Trophoblast cell (in vitro differentiated cells and primary cell): Measurements from ENCODE around the gene LMF2.

Source experiments
- DNase-seq, 2 donors: peaks; one replicate each; pipeline ENCODE4 v3.0.0-alpha.2; 2016
- H2AFZ ChIP-seq: 2 replicates; pipeline ENCODE4 v1.6.1; 2013; ENCODE audit warnings: low read length, moderate library complexity, mild to moderate bottlenecking; ENCODE audit not compliant: insufficient read depth, poor library complexity
- H2AK5ac ChIP-seq: 2 replicates; pipeline ENCODE4 v1.6.1; 2013; ENCODE audit warnings: mild to moderate bottlenecking, low read length
- H2BK120ac ChIP-seq: 2 replicates; pipeline ENCODE4 v1.6.1; 2013; ENCODE audit warnings: low read length, mild to moderate bottlenecking, moderate library complexity; ENCODE audit not compliant: insufficient read depth, poor library complexity
- H2BK12ac ChIP-seq: 2 replicates; pipeline ENCODE4 v1.6.1; 2013; ENCODE audit warnings: mild to moderate bottlenecking, low read length, moderate library complexity
- H2BK5ac ChIP-seq: 2 replicates; pipeline ENCODE4 v1.6.1; 2013; ENCODE audit warnings: low read length, low read depth, moderate library complexity, mild to moderate bottlenecking; ENCODE audit not compliant: poor library complexity
- H3K14ac ChIP-seq: 2 replicates; pipeline ENCODE4 v1.6.1; 2013; ENCODE audit warnings: mild to moderate bottlenecking, low read length
- H3K18ac ChIP-seq: 2 replicates; pipeline ENCODE4 v1.6.1; 2013; ENCODE audit warnings: mild to moderate bottlenecking, low read length
- H3K23ac ChIP-seq: 2 replicates; pipeline ENCODE4 v1.6.1; 2013; ENCODE audit warnings: low read length
- H3K27ac ChIP-seq: 2 replicates; pipeline ENCODE4 v1.5.1; 2013; ENCODE audit warnings: low read depth, mild to moderate bottlenecking, inconsistent platforms, low read length, moderate library complexity
- H3K27me3 ChIP-seq: 2 replicates; pipeline ENCODE4 v1.6.1; 2013; ENCODE audit warnings: inconsistent platforms, mild to moderate bottlenecking, low read length, moderate library complexity; ENCODE audit not compliant: insufficient read depth
- H3K36me3 ChIP-seq, 2 experiments: 1 replicate in 1 of 2; 2 replicates in 1 of 2; pipeline ENCODE4 v1.6.1; 2013; ENCODE audit warnings: low read length in 2 of 2, mild to moderate bottlenecking in 2 of 2, moderate library complexity in 1 of 2; ENCODE audit not compliant: insufficient read depth in 2 of 2, control insufficient read depth in 1 of 2
- H3K4ac ChIP-seq: 2 replicates; pipeline ENCODE4 v1.6.1; 2013; ENCODE audit warnings: low read depth, mild to moderate bottlenecking, low read length, moderate library complexity
- H3K4me1 ChIP-seq, 2 experiments: 1 replicate in 1 of 2; 2 replicates in 1 of 2; pipeline ENCODE4 v1.6.1; 2013; ENCODE audit warnings: low read length in 2 of 2, mild to moderate bottlenecking in 2 of 2, moderate library complexity in 1 of 2; ENCODE audit not compliant: insufficient read depth in 2 of 2, control insufficient read depth in 1 of 2
- H3K4me2 ChIP-seq: 2 replicates; pipeline ENCODE4 v1.6.1; 2013; ENCODE audit warnings: inconsistent platforms, mild to moderate bottlenecking, low read length, moderate library complexity
- H3K4me3 ChIP-seq: 2 replicates; pipeline ENCODE4 v1.5.1; 2013; ENCODE audit warnings: mild to moderate bottlenecking, low read depth, low read length, inconsistent platforms
- H3K79me1 ChIP-seq: one replicate; pipeline ENCODE4 v1.6.1; 2013; ENCODE audit warnings: low read length
- H3K79me2 ChIP-seq: 2 replicates; pipeline ENCODE4 v1.6.1; 2013; ENCODE audit warnings: low read length, mild to moderate bottlenecking; ENCODE audit not compliant: control insufficient read depth, insufficient read depth, poor library complexity
- H3K9ac ChIP-seq: 2 replicates; pipeline ENCODE4 v1.6.1; 2013; ENCODE audit warnings: mild to moderate bottlenecking, low read length
- H3K9me3 ChIP-seq: 2 replicates; pipeline ENCODE4 v1.6.1; 2013; ENCODE audit warnings: low read depth, mild to moderate bottlenecking, control low read depth, inconsistent platforms, low read length; ENCODE audit not compliant: insufficient read depth
- H4K12ac ChIP-seq: 2 replicates; pipeline ENCODE4 v1.6.1; 2013; ENCODE audit warnings: low read depth, mild to moderate bottlenecking, low read length, moderate library complexity
- H4K8ac ChIP-seq: 2 replicates; pipeline ENCODE4 v1.6.1; 2013; ENCODE audit warnings: low read depth, mild to moderate bottlenecking, low read length, moderate library complexity
- H4K91ac ChIP-seq: one replicate; pipeline ENCODE4 v1.6.1; 2013; ENCODE audit warnings: low read depth, mild to moderate bottlenecking, low read length, moderate library complexity
- WGBS: extraction: QIAGEN DNeasy Blood & Tissue Kit; methylation state at CpG from one replicate; pipeline ENCODE4 v1.1.7; 2013; ENCODE audit warnings: missing lambda C conversion rate; ENCODE audit not compliant: insufficient read length, insufficient coverage; ENCODE audit errors: extremely low coverage; 5-methylcytosine and 5-hydroxymethylcytosine counted together

Gene LMF2

DNA sequence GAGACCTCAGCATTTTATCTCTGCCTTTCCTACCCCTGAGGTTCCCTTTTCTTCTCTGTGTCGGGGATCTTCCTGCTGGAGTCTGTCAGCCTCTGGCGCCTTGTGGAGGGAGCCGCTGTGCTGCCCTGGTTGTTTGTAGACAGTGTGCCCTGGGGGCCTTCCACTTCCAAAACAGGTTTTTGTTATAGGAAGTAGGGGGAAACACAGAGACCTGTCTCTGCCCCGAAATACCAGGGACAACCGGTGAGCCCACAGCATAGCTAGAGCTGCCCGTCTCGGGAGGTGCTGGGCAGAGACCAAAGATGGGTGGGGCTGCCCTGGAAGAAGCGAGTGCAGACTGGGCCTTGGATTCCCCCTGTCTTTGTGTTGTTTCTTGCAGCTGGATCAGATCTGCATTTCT lies 8.6 kb upstream of the LMF2 start:
- H3K4ac ChIP-seq: peak overlapping the region; percentile 19
- no peak overlapping the region for H2BK5ac ChIP-seq
- no peak overlapping the region for H4K12ac ChIP-seq
- H3K27ac ChIP-seq: no peak overlapping the region
- DNase-seq: no peak
- no peak overlapping the region for H3K18ac ChIP-seq
- peaks cover 36 to 43% of the 10 kb centered on the region in 2 experiments for H3K36me3 ChIP-seq
- no CpG with 5 or more reads among the region's 8 CpGs for WGBS
- H4K8ac ChIP-seq: no peak overlapping the region
- H3K27me3 ChIP-seq: no peaks in the 10 kb centered on the region
- no peaks in the 10 kb centered on the region for H3K9me3 ChIP-seq
- H2AK5ac ChIP-seq: no peak overlapping the region
- peak overlapping the region; percentile 38 for H3K4me2 ChIP-seq
- no peak overlapping the region for H3K9ac ChIP-seq
- H2BK12ac ChIP-seq: no peak overlapping the region
- peaks cover 5 to 8% of the 10 kb centered on the region in 2 experiments for H3K4me1 ChIP-seq
- H4K91ac ChIP-seq: no peak overlapping the region
- H3K79me1 ChIP-seq: no peaks in the 10 kb centered on the region
- no peak overlapping the region for H3K4me3 ChIP-seq
- no peak overlapping the region for H2BK120ac ChIP-seq
- H3K23ac ChIP-seq: no peak overlapping the region
- no peak overlapping the region for H3K14ac ChIP-seq
- no peak overlapping the region for H2AFZ ChIP-seq
- no peaks in the 10 kb centered on the region for H3K79me2 ChIP-seq

DNA sequence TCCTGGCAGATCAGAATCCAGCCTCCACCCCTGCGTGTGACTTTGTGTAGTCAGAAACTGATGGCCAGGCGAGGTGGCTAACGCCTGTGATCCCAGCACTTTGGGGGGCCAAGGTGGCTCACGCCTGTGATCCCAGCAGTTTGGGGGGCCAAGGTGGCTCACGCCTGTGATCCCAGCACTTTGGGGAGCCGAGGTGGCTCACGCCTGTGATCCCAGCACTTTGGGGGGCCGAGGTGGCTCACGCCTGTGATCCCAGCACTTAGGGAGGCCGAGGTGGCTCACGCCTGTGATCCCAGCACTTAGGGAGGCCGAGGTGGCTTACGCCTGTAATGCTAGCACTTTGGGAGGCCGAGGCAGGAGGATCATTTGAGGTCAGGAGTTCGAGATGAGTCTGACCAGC lies 5.7 kb upstream of the LMF2 start:
- Histone ChIP-seq H2AK5ac (no peak overlapping the region), H3K79me1 (peaks cover under 1% of the 10 kb centered on the region), H3K36me3 (peaks cover 19 to 24% of the 10 kb centered on the region in 2 experiments), H2AFZ (no peak overlapping the region), H4K8ac (no peak overlapping the region), H3K18ac (no peak overlapping the region), H2BK5ac (no peak overlapping the region), H3K27ac (no peak overlapping the region), H4K91ac (no peak overlapping the region), H3K9me3 (no peaks in the 10 kb centered on the region), H3K4me1 (peaks cover 5 to 13% of the 10 kb centered on the region in 2 experiments), H3K4ac (no peak overlapping the region), H3K27me3 (no peaks in the 10 kb centered on the region), H3K14ac (no peak overlapping the region), H2BK12ac (no peak overlapping the region), H2BK120ac (no peak overlapping the region), H3K23ac (no peak overlapping the region), H3K4me2 (no peak overlapping the region), H3K79me2 (peaks cover 3% of the 10 kb centered on the region), H4K12ac (no peak overlapping the region), H3K9ac (no peak overlapping the region), H3K4me3 (no peak overlapping the region)
- no peak for DNase-seq
- no CpG with 5 or more reads among the region's 15 CpGs for WGBS

DNA sequence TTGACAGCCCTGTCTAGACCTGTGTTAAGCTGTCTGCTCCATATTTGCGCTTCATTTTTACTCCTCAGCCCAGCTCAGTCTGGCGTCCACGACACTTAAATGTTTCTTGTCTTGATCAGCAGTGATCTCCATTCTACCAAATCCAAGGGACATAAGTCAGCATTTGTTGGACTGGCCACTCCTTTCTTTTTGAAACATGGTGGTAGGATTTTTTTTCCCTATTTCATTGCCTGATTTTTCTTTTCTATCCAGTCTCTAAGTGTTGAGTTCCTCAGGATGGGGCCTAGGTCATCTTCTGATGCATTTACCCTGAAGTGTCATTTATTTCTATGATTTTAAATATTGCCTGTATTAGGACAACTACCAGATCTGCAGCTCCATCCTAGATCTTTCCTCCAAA lies 1.4 kb upstream of the LMF2 start:
- Histone ChIP-seq H4K12ac (no peak overlapping the region), H2AFZ (no peak overlapping the region), H2AK5ac (no peak overlapping the region), H3K4me2 (peak overlapping the region; percentile 90), H3K23ac (no peak overlapping the region), H3K4me1 (peaks cover 6 to 15% of the 10 kb centered on the region in 2 experiments), H3K9ac (peak overlapping the region; percentile 50), H4K8ac (no peak overlapping the region), H3K4ac (peak overlapping the region; percentile 60), H3K27ac (no peak overlapping the region), H4K91ac (no peak overlapping the region), H3K18ac (no peak overlapping the region), H3K9me3 (no peaks in the 10 kb centered on the region), H2BK12ac (no peak overlapping the region), H3K14ac (no peak overlapping the region), H3K27me3 (no peaks in the 10 kb centered on the region), H2BK5ac (no peak overlapping the region), H3K4me3 (peak overlapping the region; percentile 99), H3K36me3 (peaks cover 18 to 21% of the 10 kb centered on the region in 2 experiments), H3K79me1 (peaks cover 8% of the 10 kb centered on the region), H2BK120ac (no peak overlapping the region), H3K79me2 (peaks cover 13% of the 10 kb centered on the region)
- no CpG with 5 or more reads among the region's 3 CpGs for WGBS
- DNase-seq: no peak

DNA sequence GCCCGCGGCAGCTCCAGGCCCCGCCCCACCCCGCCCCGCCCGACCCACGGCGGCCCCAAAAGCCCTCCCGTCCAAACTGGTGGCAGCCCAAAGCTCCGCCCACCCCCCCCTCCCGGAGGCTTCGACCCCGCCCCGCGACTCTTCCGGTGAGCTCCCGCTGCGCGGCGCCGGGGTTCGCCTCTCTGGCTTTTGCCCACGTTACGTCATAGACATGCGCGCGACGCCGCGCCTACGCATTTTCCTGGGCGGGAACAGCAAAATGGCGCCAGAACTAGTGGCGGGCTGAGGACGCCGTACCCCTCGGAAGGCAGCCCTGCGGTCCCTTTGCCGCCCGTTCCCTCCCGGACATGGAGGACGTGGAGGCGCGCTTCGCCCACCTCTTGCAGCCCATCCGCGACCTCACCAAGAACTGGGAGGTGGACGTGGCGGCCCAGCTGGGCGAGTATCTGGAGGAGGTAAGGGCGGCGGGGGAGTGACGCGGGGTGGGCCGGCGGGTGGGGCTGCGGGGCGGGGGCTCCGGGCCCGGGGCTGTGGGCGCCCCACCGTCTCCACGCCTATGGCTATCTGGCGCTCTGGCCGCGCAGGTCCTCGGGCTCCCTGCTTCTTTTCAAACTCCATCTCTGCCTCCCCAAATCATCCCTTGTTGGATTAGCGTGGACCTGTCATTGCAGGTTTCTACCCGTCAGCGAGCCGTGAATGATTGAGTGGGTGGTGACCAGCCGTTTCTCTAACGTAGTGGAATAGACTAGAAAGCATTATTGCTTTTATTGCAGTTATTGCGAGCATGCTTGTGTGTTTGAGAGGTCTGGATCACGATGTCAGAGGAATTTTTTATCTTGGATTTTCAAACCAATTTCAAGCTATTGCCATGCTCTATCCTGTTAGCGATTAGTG lies 736 bp upstream of the LMF2 start, which contains the start of gene NCAPH2:
TSS of gene NCAPH2 (plus strand) at position 234 of the 894 bp plus-strand sequence. CDS start at position 348, 114 bp downstream.
- Histone ChIP-seq H3K18ac (peak within 1 kb of the TSS; percentile 100), H3K4ac (peak within 1 kb of the TSS; percentile 97), H2BK12ac (peak within 1 kb of the TSS; percentile 56), H4K12ac (peak within 1 kb of the TSS; percentile 99), H3K9ac (peak within 1 kb of the TSS; percentile 97), H3K23ac (no peak within 1 kb of the TSS), H3K36me3 (peaks cover 25% of the 10 kb centered on the region in 2 experiments), H2AFZ (peak within 1 kb of the TSS; percentile 99), H2BK120ac (peak within 1 kb of the TSS; percentile 93), H3K4me2 (peak within 1 kb of the TSS; percentile 90), H2AK5ac (peak within 1 kb of the TSS; percentile 99), H3K14ac (peak within 1 kb of the TSS; percentile 98), H3K79me2 (peaks cover 13% of the 10 kb centered on the region), H4K91ac (peak within 1 kb of the TSS; percentile 96), H3K27me3 (no peaks in the 10 kb centered on the region), H3K4me1 (peaks cover 6 to 15% of the 10 kb centered on the region in 2 experiments), H3K79me1 (peaks cover 8% of the 10 kb centered on the region), H3K4me3 (peak within 1 kb of the TSS; percentile 99), H3K9me3 (no peaks in the 10 kb centered on the region), H3K27ac (peak within 1 kb of the TSS; percentile 84), H2BK5ac (peak within 1 kb of the TSS; percentile 90), H4K8ac (peak within 1 kb of the TSS; percentile 99)
- peak; percentile 97 to 99 for DNase-seq
- WGBS: no CpG with 5 or more reads among the region's 76 CpGs
